IMR-90 (cell line): ENCODE data around the gene CCDC13. TPM values are rescaled to one million over a fixed set of nuclear protein-coding genes. Genes with fewer than 3 reads are reported as not detected.

Source experiments
- ATAC-seq: fragments of 200-7000 bp; cut with Tn5 transposase; 2 replicates; pipeline ENCODE4 v1.9.1; 2020; ENCODE audit warnings: low read depth, mild to moderate bottlenecking, moderate library complexity
- BruUV-seq: library from RNA; stranded (reverse); fragments of 400-500 nt; replicated peaks from 2 replicates; lab custom pipeline; 2021; lab: Mats Ljungman, UMichigan
- CTCF ChIA-PET: fragments of 300-600 bp; formaldehyde crosslinking; extraction: SDS; loops from one replicate; lab custom pipeline; 2021; ENCODE audit warnings: antibody characterized with exemption; lab: Yijun Ruan, JAX
- POLR2A ChIA-PET: fragments of 300-600 bp; sonication (Branson Sonifier 250); formaldehyde crosslinking; loops from one replicate; lab custom pipeline; 2022; ENCODE audit warnings: antibody characterized with exemption; ENCODE audit not compliant: unreplicated experiment; lab: Charles Lee
- DNase-seq: peaks from one replicate; pipeline ENCODE4 v3.0.0; 2013
- H2AFZ ChIP-seq: replicated peaks from 2 replicates; pipeline ENCODE3; 2013; ENCODE audit warnings: low read length, mild to moderate bottlenecking; ENCODE audit not compliant: poor library complexity
- H2AK5ac ChIP-seq: 2 replicates; pipeline ENCODE4 v1.6.1; 2013; ENCODE audit warnings: low read depth, low read length, inconsistent platforms
- H2AK9ac ChIP-seq: replicated peaks from 2 replicates; pipeline ENCODE3; 2013; ENCODE audit warnings: mild to moderate bottlenecking, low read depth, low read length, moderate library complexity; ENCODE audit not compliant: poor library complexity
- H2BK120ac ChIP-seq: 2 replicates; pipeline ENCODE4 v1.6.1; 2013; ENCODE audit warnings: low read depth, low read length, inconsistent platforms
- H2BK15ac ChIP-seq: 3 replicates; pipeline ENCODE4 v1.6.1; 2013; ENCODE audit warnings: low read depth, low read length, inconsistent platforms
- H2BK20ac ChIP-seq: 2 replicates; pipeline ENCODE4 v1.6.1; 2013; ENCODE audit warnings: low read depth, mild to moderate bottlenecking, inconsistent platforms, low read length, moderate library complexity
- H2BK5ac ChIP-seq: 2 replicates; pipeline ENCODE4 v1.6.1; 2013; ENCODE audit warnings: mild to moderate bottlenecking, low read depth, low read length, inconsistent platforms; ENCODE audit not compliant: poor library complexity, severe bottlenecking
- H3K14ac ChIP-seq: replicated peaks from 2 replicates; pipeline ENCODE4 v1.6.1; 2013; ENCODE audit warnings: low read depth, low read length, inconsistent platforms
- H3K18ac ChIP-seq: 2 replicates; pipeline ENCODE4 v1.6.1; 2013; ENCODE audit warnings: low read depth, low read length, control low read depth
- H3K23ac ChIP-seq: 2 replicates; pipeline ENCODE4 v1.6.1; 2013; ENCODE audit warnings: low read depth, low read length, inconsistent platforms
- H3K27ac ChIP-seq: 2 replicates; pipeline ENCODE4 v1.5.1; 2013; ENCODE audit warnings: mild to moderate bottlenecking, control low read depth, low read length; ENCODE audit not compliant: insufficient read depth
- H3K27me3 ChIP-seq: 2 replicates; pipeline ENCODE4 v1.6.1; 2013; ENCODE audit warnings: low read length; ENCODE audit not compliant: control insufficient read depth, insufficient read depth
- H3K36me3 ChIP-seq: 2 replicates; pipeline ENCODE4 v1.6.1; 2013; ENCODE audit warnings: low read length, mixed read lengths; ENCODE audit not compliant: control insufficient read depth, insufficient read depth
- H3K4ac ChIP-seq: 2 replicates; pipeline ENCODE4 v1.6.1; 2013; ENCODE audit warnings: low read depth, low read length, inconsistent platforms
- H3K4me1 ChIP-seq: 2 replicates; pipeline ENCODE4 v1.6.1; 2013; ENCODE audit warnings: low read length, mixed read lengths; ENCODE audit not compliant: control insufficient read depth, insufficient read depth
- H3K4me2 ChIP-seq: 2 replicates; pipeline ENCODE4 v1.6.1; 2013; ENCODE audit warnings: low read depth, mild to moderate bottlenecking, control low read depth, low read length, moderate library complexity
- H3K4me3 ChIP-seq: 2 replicates; pipeline ENCODE4 v1.5.1; 2013; ENCODE audit warnings: low read depth, mild to moderate bottlenecking, control low read depth, low read length, moderate library complexity; ENCODE audit not compliant: insufficient read depth
- H3K56ac ChIP-seq: 2 replicates; pipeline ENCODE4 v1.6.1; 2013; ENCODE audit warnings: low read length, inconsistent platforms; ENCODE audit not compliant: insufficient read depth; ENCODE audit errors: extremely low read depth
- H3K79me1 ChIP-seq, 2 experiments: 2 replicates each; pipeline ENCODE4 v1.6.1; 2013; ENCODE audit warnings: low read length in 2 of 2, inconsistent platforms in 1 of 2, low read depth in 1 of 2
- H3K9ac ChIP-seq: 2 replicates; pipeline ENCODE4 v1.6.1; 2013; ENCODE audit warnings: low read depth, low read length, control low read depth
- H3K9me1 ChIP-seq: 2 replicates; pipeline ENCODE4 v1.6.1; 2013; ENCODE audit warnings: low read length, inconsistent platforms; ENCODE audit not compliant: insufficient read depth
- H3K9me3 ChIP-seq: 2 replicates; pipeline ENCODE4 v1.6.1; 2013; ENCODE audit warnings: low read length; ENCODE audit not compliant: control insufficient read depth, insufficient read depth
- H4K20me1 ChIP-seq: 2 replicates; pipeline ENCODE4 v1.6.1; 2013; ENCODE audit warnings: low read length, inconsistent platforms; ENCODE audit not compliant: insufficient read depth
- H4K5ac ChIP-seq: 2 replicates; pipeline ENCODE4 v1.6.1; 2013; ENCODE audit warnings: mild to moderate bottlenecking, low read depth, low read length, control low read depth
- H4K8ac ChIP-seq, 2 experiments: 2 replicates each; pipeline ENCODE4 v1.6.1; 2013; ENCODE audit warnings: low read depth in 2 of 2, low read length in 2 of 2, control low read depth in 1 of 2, inconsistent platforms in 1 of 2
- H4K91ac ChIP-seq: 2 replicates; pipeline ENCODE4 v1.6.1; 2013; ENCODE audit warnings: low read depth, low read length, inconsistent platforms; ENCODE audit not compliant: insufficient read depth
- BHLHE40 ChIP-seq: fragments of 150-350 bp; IDR thresholded peaks from 2 replicates; pipeline ENCODE4 v1.6.1; 2016; ENCODE audit warnings: mild to moderate bottlenecking, low read depth, low read length
- CEBPB ChIP-seq: IDR thresholded peaks from 2 replicates; pipeline ENCODE4 v1.6.1; 2012; ENCODE audit warnings: low read depth, low read length, improper control_type of control experiment
- CHD1 ChIP-seq: IDR thresholded peaks from 2 replicates; pipeline ENCODE4 v1.6.1; 2012; ENCODE audit warnings: low read depth, low read length, improper control_type of control experiment
- FOS ChIP-seq: fragments of 150-350 bp; IDR thresholded peaks from 2 replicates; pipeline ENCODE4 v1.6.1; 2016; ENCODE audit warnings: low read depth, low read length
- MAFK ChIP-seq: IDR thresholded peaks from 2 replicates; pipeline ENCODE4 v1.6.1; 2012; ENCODE audit warnings: low read depth, low read length, improper control_type of control experiment
- MAZ ChIP-seq: IDR thresholded peaks from 2 replicates; pipeline ENCODE4 v1.6.1; 2012; ENCODE audit warnings: low read depth, mild to moderate bottlenecking, low read length, improper control_type of control experiment, moderate library complexity, borderline replicate concordance
- MXI1 ChIP-seq: IDR thresholded peaks from 2 replicates; pipeline ENCODE4 v1.6.1; 2012; ENCODE audit warnings: low read depth, mild to moderate bottlenecking, low read length, moderate library complexity, borderline replicate concordance
- NFE2L2 ChIP-seq: fragments of 150-350 bp; IDR thresholded peaks from 2 replicates; pipeline ENCODE4 v1.6.1; 2016; ENCODE audit warnings: low read depth, mild to moderate bottlenecking, low read length
- POLR2A ChIP-seq: IDR thresholded peaks from 2 replicates; pipeline ENCODE4 v1.6.1; 2012; ENCODE audit warnings: mild to moderate bottlenecking, low read depth, low read length
- RAD21 ChIP-seq: IDR thresholded peaks from 2 replicates; pipeline ENCODE4 v1.6.1; 2012; ENCODE audit warnings: low read length, improper control_type of control experiment
- RCOR1 ChIP-seq: IDR thresholded peaks from 2 replicates; pipeline ENCODE4 v1.6.1; 2012; ENCODE audit warnings: mild to moderate bottlenecking, low read length, improper control_type of control experiment; ENCODE audit not compliant: insufficient replicate concordance
- RFX5 ChIP-seq: IDR thresholded peaks from 2 replicates; pipeline ENCODE4 v1.8.0; 2012; ENCODE audit warnings: low read depth, mild to moderate bottlenecking, low read length, moderate library complexity
- SMC3 ChIP-seq: fragments of 150-350 bp; IDR thresholded peaks from 2 replicates; pipeline ENCODE4 v1.6.1; 2016; ENCODE audit warnings: low read depth, mild to moderate bottlenecking, antibody characterized with exemption, low read length, moderate library complexity
- WGBS, 2 experiments: methylation state at CpG; one replicate each; pipeline versions ENCODE4 v1.1.5 to v1.1.7; 2013; ENCODE audit warnings: missing lambda C conversion rate in 2 of 2; ENCODE audit not compliant: insufficient read length in 1 of 2; ENCODE audit errors: extremely low coverage in 2 of 2; 5-methylcytosine and 5-hydroxymethylcytosine counted together
- dilution Hi-C: fragments of 300-500 bp; cut with HindIII; formaldehyde crosslinking; loops from one replicate; pipeline ENCODE4 v1.14.3; 2018; ENCODE audit warnings: low sequenced_read_pairs; ENCODE audit not compliant: unreplicated experiment
- in situ Hi-C: fragments of 300-500 bp; cut with MboI; formaldehyde crosslinking; loops from 3 replicates; pipeline ENCODE4 v1.14.3; 2019; ENCODE audit warnings: low sequenced_read_pairs, inconsistent platforms, mixed read lengths
- intact Hi-C: fragments of 100-400 bp; cut with micrococcal nuclease; formaldehyde crosslinking; loops from 2 replicates; pipeline ENCODE4 v1.10.0; 2022
- polyA plus RNA-seq, 3 experiments: library from polyadenylated mRNA; depleted of rRNA; stranded (reverse); fragments of >200 nt; gene quantifications; 2 replicates each; pipeline ENCODE4 v1.2.3, GENCODE V29; 2012; ENCODE audit warnings: low replicate concordance in 1 of 3
- total RNA-seq: library from RNA; depleted of rRNA; stranded (reverse); fragments of >200 nt; gene quantifications from 2 replicates; pipeline ENCODE4 v1.2.3, GENCODE V29; 2012
- TF ChIP-seq, protein P1 (sequence below): fragments of 150-350 bp; IDR thresholded peaks from 2 replicates; pipeline ENCODE4 v1.6.1; 2016; ENCODE audit warnings: low read depth, mild to moderate bottlenecking, low read length, moderate library complexity, borderline replicate concordance
- TF ChIP-seq, protein P2 (sequence below): conservative IDR thresholded peaks from 2 replicates; pipeline ENCODE4 v1.5.1; 2012; ENCODE audit warnings: mild to moderate bottlenecking, low read depth, low read length, improper control_type of control experiment
- TF ChIP-seq, protein P3 (sequence below): fragments of 150-350 bp; IDR thresholded peaks from 2 replicates; pipeline ENCODE4 v1.6.1; 2017; ENCODE audit warnings: mild to moderate bottlenecking, antibody characterized with exemption, low read length, low read depth

Gene CCDC13
- total and polyA plus RNA-seq, 2 of the 4 experiments (the other 2 are of a cell fraction): 0.18 to 0.19 TPM

DNA sequence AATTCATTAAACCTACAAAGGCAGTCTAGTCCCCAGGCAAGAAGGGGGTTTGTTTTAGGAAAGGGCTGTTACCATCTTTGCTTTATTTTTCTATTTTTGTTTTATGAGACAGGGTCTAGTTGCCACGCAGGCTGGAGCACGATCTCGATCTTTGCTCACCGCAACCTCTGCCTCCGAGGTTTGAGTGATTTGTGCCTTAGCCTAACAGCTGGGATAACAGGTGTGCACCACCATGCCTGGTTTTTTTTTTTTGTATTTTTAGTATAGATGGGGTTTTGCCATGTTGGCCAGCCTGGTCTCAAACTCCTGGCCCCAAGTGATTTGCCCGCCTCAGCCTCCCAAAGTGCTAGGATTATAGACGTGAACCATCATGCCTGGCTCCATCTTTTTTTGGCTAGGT lies 26.3 kb upstream of the CCDC13 start:
- BruUV-seq: no TSS peak
- Histone ChIP-seq H3K14ac (no peak overlapping the region), H3K18ac (no peak overlapping the region), H3K56ac (no peak overlapping the region), H2BK120ac (no peak overlapping the region), H3K4ac (no peak overlapping the region), H3K79me1 (peaks cover 22 to 54% of the 10 kb centered on the region in 2 experiments), H3K4me3 (no peak overlapping the region), H3K9me3 (no peaks in the 10 kb centered on the region), H3K4me2 (no peak overlapping the region), H4K8ac (no peak overlapping the region), H2AFZ (no peak overlapping the region), H2AK9ac (no peak overlapping the region), H3K4me1 (no peaks in the 10 kb centered on the region; the same call in 1 of the 2 replicates), H4K5ac (no peak overlapping the region), H4K20me1 (peaks cover 22% of the 10 kb centered on the region), H2BK20ac (no peak overlapping the region), H3K9ac (no peak overlapping the region), H2AK5ac (no peak overlapping the region), H3K23ac (no peak overlapping the region), H2BK15ac (no peak overlapping the region), H3K9me1 (peaks cover 3% of the 10 kb centered on the region), H2BK5ac (no peak overlapping the region), H4K91ac (no peak overlapping the region), H3K27ac (no peak overlapping the region), H3K36me3 (0 out of 2 replicates have a peak, but pooled peaks cover 1% of the 10 kb centered on the region), H3K27me3 (no peaks in the 10 kb centered on the region)
- dilution Hi-C loops: no loop called here
- in situ Hi-C loops: no loop called here
- no peak for DNase-seq
- no peak for TF ChIP-seq MAZ
- no peak for TF ChIP-seq CEBPB
- no peak for TF ChIP-seq SMC3
- no peak for TF ChIP-seq MXI1
- TF ChIP-seq POLR2A: no peak
- no peak for TF ChIP-seq MAFK
- TF ChIP-seq RAD21: no peak
- no peak for TF ChIP-seq NFE2L2
- no peak for TF ChIP-seq RCOR1
- TF ChIP-seq, protein P1, sequence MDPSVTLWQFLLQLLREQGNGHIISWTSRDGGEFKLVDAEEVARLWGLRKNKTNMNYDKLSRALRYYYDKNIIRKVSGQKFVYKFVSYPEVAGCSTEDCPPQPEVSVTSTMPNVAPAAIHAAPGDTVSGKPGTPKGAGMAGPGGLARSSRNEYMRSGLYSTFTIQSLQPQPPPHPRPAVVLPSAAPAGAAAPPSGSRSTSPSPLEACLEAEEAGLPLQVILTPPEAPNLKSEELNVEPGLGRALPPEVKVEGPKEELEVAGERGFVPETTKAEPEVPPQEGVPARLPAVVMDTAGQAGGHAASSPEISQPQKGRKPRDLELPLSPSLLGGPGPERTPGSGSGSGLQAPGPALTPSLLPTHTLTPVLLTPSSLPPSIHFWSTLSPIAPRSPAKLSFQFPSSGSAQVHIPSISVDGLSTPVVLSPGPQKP: no peak
- no peak for TF ChIP-seq BHLHE40
- TF ChIP-seq RFX5: no peak
- TF ChIP-seq CHD1: no peak
- TF ChIP-seq, protein P2, sequence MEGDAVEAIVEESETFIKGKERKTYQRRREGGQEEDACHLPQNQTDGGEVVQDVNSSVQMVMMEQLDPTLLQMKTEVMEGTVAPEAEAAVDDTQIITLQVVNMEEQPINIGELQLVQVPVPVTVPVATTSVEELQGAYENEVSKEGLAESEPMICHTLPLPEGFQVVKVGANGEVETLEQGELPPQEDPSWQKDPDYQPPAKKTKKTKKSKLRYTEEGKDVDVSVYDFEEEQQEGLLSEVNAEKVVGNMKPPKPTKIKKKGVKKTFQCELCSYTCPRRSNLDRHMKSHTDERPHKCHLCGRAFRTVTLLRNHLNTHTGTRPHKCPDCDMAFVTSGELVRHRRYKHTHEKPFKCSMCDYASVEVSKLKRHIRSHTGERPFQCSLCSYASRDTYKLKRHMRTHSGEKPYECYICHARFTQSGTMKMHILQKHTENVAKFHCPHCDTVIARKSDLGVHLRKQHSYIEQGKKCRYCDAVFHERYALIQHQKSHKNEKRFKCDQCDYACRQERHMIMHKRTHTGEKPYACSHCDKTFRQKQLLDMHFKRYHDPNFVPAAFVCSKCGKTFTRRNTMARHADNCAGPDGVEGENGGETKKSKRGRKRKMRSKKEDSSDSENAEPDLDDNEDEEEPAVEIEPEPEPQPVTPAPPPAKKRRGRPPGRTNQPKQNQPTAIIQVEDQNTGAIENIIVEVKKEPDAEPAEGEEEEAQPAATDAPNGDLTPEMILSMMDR: no peak
- no peak for TF ChIP-seq FOS
- TF ChIP-seq, protein P3, sequence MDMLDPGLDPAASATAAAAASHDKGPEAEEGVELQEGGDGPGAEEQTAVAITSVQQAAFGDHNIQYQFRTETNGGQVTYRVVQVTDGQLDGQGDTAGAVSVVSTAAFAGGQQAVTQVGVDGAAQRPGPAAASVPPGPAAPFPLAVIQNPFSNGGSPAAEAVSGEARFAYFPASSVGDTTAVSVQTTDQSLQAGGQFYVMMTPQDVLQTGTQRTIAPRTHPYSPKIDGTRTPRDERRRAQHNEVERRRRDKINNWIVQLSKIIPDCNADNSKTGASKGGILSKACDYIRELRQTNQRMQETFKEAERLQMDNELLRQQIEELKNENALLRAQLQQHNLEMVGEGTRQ: no peak
- no CpG with 5 or more reads among the region's 7 CpGs for WGBS, 2 experiments
- ChIA-PET CTCF (interaction anchor here (1.0 to 1.1 kb wide), 2 partner anchors 16 to 41 kb away, joined by 3 read pairs; no protein-coding TSS in a partner anchor), POLR2A (no interaction called here)
- intact Hi-C loops: no loop called here
- ATAC-seq: no peak
